ENCODE measurements around the gene EXOSC2.

- TF ChIP-seq, protein P1, sequence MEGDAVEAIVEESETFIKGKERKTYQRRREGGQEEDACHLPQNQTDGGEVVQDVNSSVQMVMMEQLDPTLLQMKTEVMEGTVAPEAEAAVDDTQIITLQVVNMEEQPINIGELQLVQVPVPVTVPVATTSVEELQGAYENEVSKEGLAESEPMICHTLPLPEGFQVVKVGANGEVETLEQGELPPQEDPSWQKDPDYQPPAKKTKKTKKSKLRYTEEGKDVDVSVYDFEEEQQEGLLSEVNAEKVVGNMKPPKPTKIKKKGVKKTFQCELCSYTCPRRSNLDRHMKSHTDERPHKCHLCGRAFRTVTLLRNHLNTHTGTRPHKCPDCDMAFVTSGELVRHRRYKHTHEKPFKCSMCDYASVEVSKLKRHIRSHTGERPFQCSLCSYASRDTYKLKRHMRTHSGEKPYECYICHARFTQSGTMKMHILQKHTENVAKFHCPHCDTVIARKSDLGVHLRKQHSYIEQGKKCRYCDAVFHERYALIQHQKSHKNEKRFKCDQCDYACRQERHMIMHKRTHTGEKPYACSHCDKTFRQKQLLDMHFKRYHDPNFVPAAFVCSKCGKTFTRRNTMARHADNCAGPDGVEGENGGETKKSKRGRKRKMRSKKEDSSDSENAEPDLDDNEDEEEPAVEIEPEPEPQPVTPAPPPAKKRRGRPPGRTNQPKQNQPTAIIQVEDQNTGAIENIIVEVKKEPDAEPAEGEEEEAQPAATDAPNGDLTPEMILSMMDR (conservative IDR thresholded peaks at IDR 0.05 in 1 of 2, IDR thresholded peaks at IDR 0.05 in 1 of 2; ENCODE audit: low read depth in 1 of 2, low read length in 2 of 2) = no peak
- TF ChIP-seq EZH2 (IDR thresholded peaks at IDR 0.05; ENCODE audit: low read length, missing control alignments) = no peak
Measured at GRCh38 chr9:130711469-130711868, 17.9 kb downstream of the EXOSC2 start.
